Esophagus squamous epithelium (tissue), 4 donors: ENCODE measurements around the gene DNAJC13.
"Not testable (repeated sequence)": the region's sequence is repeated elsewhere in the genome, so short reads cannot be mapped to it uniquely, and the experiment has no call there.

Experiments
- POLR2A ChIP-seq, 4 donors: fragments of 450-650 bp; IDR thresholded peaks; one replicate each; pipeline ENCODE4 v1.6.1; 2017; ENCODE audit warnings: antibody characterized with exemption in 4 of 4, mild to moderate bottlenecking in 4 of 4, moderate library complexity in 3 of 4
- TF ChIP-seq, protein P1 (sequence below), 6 experiments: fragments of 450-650 bp in 4 of 6; fragments of 200-600 bp in 2 of 6; sonication (generic) in 2 of 6; IDR thresholded peaks; one replicate each; pipeline ENCODE4 v1.5.1; 2016 to 2019; ENCODE audit warnings: antibody characterized with exemption in 6 of 6, mild to moderate bottlenecking in 4 of 6, moderate library complexity in 4 of 6

DNA sequence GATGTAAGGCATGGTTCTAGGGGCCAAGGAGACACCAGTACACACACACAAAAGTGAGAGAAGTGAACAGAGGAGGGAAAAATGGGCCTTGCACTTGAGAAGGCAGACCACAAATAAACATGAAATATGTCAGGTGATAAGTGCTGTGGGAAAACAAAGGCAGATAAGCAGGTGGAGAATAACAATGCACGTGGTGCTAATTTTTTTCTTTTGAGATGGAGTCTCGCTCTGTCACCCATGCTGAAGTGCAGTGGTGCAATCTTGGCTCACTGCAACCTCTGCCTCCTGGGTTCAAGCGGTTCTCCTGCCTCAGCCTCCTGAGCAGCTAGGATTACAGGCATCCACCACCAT, 138.7 kb downstream of the DNAJC13 start:
- TF ChIP-seq, protein P1, sequence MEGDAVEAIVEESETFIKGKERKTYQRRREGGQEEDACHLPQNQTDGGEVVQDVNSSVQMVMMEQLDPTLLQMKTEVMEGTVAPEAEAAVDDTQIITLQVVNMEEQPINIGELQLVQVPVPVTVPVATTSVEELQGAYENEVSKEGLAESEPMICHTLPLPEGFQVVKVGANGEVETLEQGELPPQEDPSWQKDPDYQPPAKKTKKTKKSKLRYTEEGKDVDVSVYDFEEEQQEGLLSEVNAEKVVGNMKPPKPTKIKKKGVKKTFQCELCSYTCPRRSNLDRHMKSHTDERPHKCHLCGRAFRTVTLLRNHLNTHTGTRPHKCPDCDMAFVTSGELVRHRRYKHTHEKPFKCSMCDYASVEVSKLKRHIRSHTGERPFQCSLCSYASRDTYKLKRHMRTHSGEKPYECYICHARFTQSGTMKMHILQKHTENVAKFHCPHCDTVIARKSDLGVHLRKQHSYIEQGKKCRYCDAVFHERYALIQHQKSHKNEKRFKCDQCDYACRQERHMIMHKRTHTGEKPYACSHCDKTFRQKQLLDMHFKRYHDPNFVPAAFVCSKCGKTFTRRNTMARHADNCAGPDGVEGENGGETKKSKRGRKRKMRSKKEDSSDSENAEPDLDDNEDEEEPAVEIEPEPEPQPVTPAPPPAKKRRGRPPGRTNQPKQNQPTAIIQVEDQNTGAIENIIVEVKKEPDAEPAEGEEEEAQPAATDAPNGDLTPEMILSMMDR (IDR thresholded peaks at IDR 0.05), result not testable (repeated sequence)
- not testable (repeated sequence) for TF ChIP-seq POLR2A (IDR thresholded peaks at IDR 0.05)
